SK-N-MC (cell line): ENCODE results near the gene ZNF80.

Experiments
- EZH2 ChIP-seq: fragments of 200-600 bp; sonication (generic); IDR thresholded peaks from one replicate; pipeline ENCODE4 v1.6.1; 2017; ENCODE audit warnings: antibody characterized with exemption
- POLR2AphosphoS5 ChIP-seq: IDR thresholded peaks from 2 replicates; pipeline ENCODE4 v1.6.1; 2012; ENCODE audit warnings: mild to moderate bottlenecking, low read depth, low read length, borderline replicate concordance

GRCh38 chr3:114252954-114253353 lies 15.6 kb upstream of the ZNF80 start:
- TF ChIP-seq POLR2AphosphoS5 (no peak), EZH2 (no peak)
